ENCODE data around the gene RPP25. TPM values are rescaled to one million over a fixed set of nuclear protein-coding genes. Genes with fewer than 3 reads are reported as not detected.

RPP25 gene
- polyA plus RNA-seq, 1 donor (not counting 4 experiments of a cell fraction or from before 2014, with no cell fraction given), result 0.60 TPM

DNA sequence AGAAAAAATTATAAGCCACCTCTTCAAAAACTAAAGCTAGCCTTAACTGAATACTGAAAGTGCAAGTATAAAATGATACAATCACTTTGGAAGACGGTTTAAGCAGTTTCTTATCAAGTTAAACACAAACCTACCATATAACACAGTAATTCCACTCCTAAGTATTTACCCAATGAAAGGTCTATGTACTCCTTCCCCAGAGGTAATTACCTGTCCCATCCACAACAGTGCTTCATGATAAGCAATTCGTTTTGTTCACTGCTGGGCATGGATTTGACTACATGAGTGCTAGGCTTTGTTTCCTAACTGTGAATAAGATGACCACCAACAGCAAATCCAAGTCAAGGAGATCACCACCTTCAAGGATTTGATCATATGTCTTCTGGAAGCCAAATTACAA is 23.0 kb downstream of the RPP25 start:
- Histone ChIP-seq H3K9me1 (ENCODE audit: control insufficient read depth, extremely low read depth, insufficient read depth, low read length) (no peaks in the 10 kb centered on the region), H3K27ac (ENCODE audit: control insufficient read depth, insufficient read depth, low read length) (no peak overlapping the region), H4K20me1 (ENCODE audit: control insufficient read depth, extremely low read depth, insufficient read depth, low read length) (no peaks in the 10 kb centered on the region), H3K36me3 (ENCODE audit: control insufficient read depth in 2 of 2, extremely low read depth in 1 of 2, insufficient read depth in 2 of 2, low read length in 2 of 2) (peaks cover 6 to 11% of the 10 kb centered on the region in 2 experiments), H3K27me3 (ENCODE audit: control insufficient read depth, extremely low read depth, insufficient read depth, low read length) (no peaks in the 10 kb centered on the region), H3K4me2 (ENCODE audit: control insufficient read depth, extremely low read depth, insufficient read depth, low read depth, low read length) (no peak overlapping the region), H3K4me1 (ENCODE audit: control insufficient read depth, extremely low read depth, insufficient read depth, low read length) (no peaks in the 10 kb centered on the region), H3K4me3 (ENCODE audit: control insufficient read depth in 2 of 3, extremely low read depth in 1 of 3, insufficient read depth in 2 of 3, low read depth in 1 of 3, low read length in 3 of 3) (no peak overlapping the region), H3K9ac (ENCODE audit: control insufficient read depth, extremely low read depth, insufficient read depth, low read length) (no peak overlapping the region), H3K79me2 (ENCODE audit: control insufficient read depth, insufficient read depth, low read length) (peaks cover 77% of the 10 kb centered on the region), H2AFZ (ENCODE audit: control insufficient read depth, low read length) (no peak overlapping the region), H3K9me3 (ENCODE audit: control insufficient read depth, low read depth, low read length) (no peaks in the 10 kb centered on the region)
- dilution Hi-C loops (cut with MboI; ENCODE audit: extremely low pct_ligation_motif_present, low sequenced_read_pairs), result no loop called here
- TF ChIP-seq EZH2 (IDR thresholded peaks at IDR 0.05; ENCODE audit: low read length) (no peak), CTCF (optimal IDR thresholded peaks at IDR 0.05 in 1 of 3, IDR thresholded peaks at IDR 0.05 in 1 of 3, conservative IDR thresholded peaks at IDR 0.05 in 1 of 3; ENCODE audit: extremely low read depth in 1 of 3, insufficient read depth in 2 of 3, low read length in 3 of 3) (no peak)
- DNase-seq (ENCODE audit: low read depth, low spot score) (no peak), FAIRE-seq (no peak)

DNA sequence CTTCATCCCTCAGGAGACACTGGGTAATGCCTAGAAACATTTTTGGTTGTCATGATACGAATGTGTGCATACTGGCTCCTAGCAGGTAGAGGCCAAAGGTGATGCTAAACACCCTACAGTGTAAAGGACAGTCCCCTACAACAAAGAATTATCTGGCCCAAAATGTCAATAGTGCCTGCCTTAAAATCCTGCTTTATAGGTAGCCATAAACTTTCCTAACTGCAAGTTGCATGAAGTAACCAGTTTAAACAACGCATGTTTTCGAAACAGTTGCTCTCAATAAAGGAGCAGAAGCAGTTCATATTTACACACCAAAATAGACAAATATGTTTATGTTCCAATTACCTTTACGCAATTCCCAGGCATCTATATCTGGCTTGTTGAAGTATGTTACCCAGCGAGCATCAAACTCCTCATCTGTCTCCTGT is 27.8 kb downstream of the RPP25 start:
- dilution Hi-C loops (cut with MboI; ENCODE audit: extremely low pct_ligation_motif_present, low sequenced_read_pairs), result no loop called here
- TF ChIP-seq CTCF (optimal IDR thresholded peaks at IDR 0.05 in 1 of 3, IDR thresholded peaks at IDR 0.05 in 1 of 3, conservative IDR thresholded peaks at IDR 0.05 in 1 of 3; ENCODE audit: extremely low read depth in 1 of 3, insufficient read depth in 2 of 3, low read length in 3 of 3) (no peak), EZH2 (IDR thresholded peaks at IDR 0.05; ENCODE audit: low read length) (no peak)
- H3K27ac ChIP-seq (ENCODE audit: control insufficient read depth, insufficient read depth, low read length), result no peak overlapping the region
- no peaks in the 10 kb centered on the region for H3K4me1 ChIP-seq (ENCODE audit: control insufficient read depth, extremely low read depth, insufficient read depth, low read length)
- DNase-seq (ENCODE audit: low read depth, low spot score) (no peak), FAIRE-seq (no peak)
- H4K20me1 ChIP-seq (ENCODE audit: control insufficient read depth, extremely low read depth, insufficient read depth, low read length), result no peaks in the 10 kb centered on the region
- no peak overlapping the region for H3K4me2 ChIP-seq (ENCODE audit: control insufficient read depth, extremely low read depth, insufficient read depth, low read depth, low read length)
- no peaks in the 10 kb centered on the region for H3K27me3 ChIP-seq (ENCODE audit: control insufficient read depth, extremely low read depth, insufficient read depth, low read length)
- no peak overlapping the region for H3K9ac ChIP-seq (ENCODE audit: control insufficient read depth, extremely low read depth, insufficient read depth, low read length)
- no peak overlapping the region for H2AFZ ChIP-seq (ENCODE audit: control insufficient read depth, low read length)
- no peak overlapping the region for H3K4me3 ChIP-seq (ENCODE audit: control insufficient read depth in 2 of 3, extremely low read depth in 1 of 3, insufficient read depth in 2 of 3, low read depth in 1 of 3, low read length in 3 of 3)
- no peaks in the 10 kb centered on the region for H3K9me3 ChIP-seq (ENCODE audit: control insufficient read depth, low read depth, low read length)
- H3K79me2 ChIP-seq (ENCODE audit: control insufficient read depth, insufficient read depth, low read length), result peaks cover 38% of the 10 kb centered on the region
- peaks cover 11 to 13% of the 10 kb centered on the region in 2 experiments for H3K36me3 ChIP-seq (ENCODE audit: control insufficient read depth in 2 of 2, extremely low read depth in 1 of 2, insufficient read depth in 2 of 2, low read length in 2 of 2)
- no peaks in the 10 kb centered on the region for H3K9me1 ChIP-seq (ENCODE audit: control insufficient read depth, extremely low read depth, insufficient read depth, low read length)

Measured in keratinocyte (primary cell).